PC-9 (cell line): Measurements from ENCODE around the gene ZNF792. TPM values are rescaled to one million over a fixed set of nuclear protein-coding genes. Genes with fewer than 3 reads are reported as not detected.
"Not testable (repeated sequence)": the region's sequence is repeated elsewhere in the genome, so short reads cannot be mapped to it uniquely, and the experiment has no call there.

Source experiments
- BruUV-seq: library from RNA; stranded (reverse); fragments of 400-500 nt; replicated peaks from 2 replicates; lab custom pipeline; 2021; lab: Mats Ljungman, UMichigan
- CTCF ChIA-PET: fragments of 300-600 bp; sonication (Branson Sonifier 250); formaldehyde crosslinking; loops from one replicate; lab custom pipeline; 2022; ENCODE audit warnings: antibody characterized with exemption; lab: Charles Lee
- POLR2A ChIA-PET: fragments of 300-600 bp; sonication (Branson Sonifier 250); formaldehyde crosslinking; loops from one replicate; lab custom pipeline; 2022; ENCODE audit warnings: antibody characterized with exemption; ENCODE audit not compliant: unreplicated experiment; lab: Charles Lee
- DNase-seq, 2 experiments: peaks; one replicate each; pipeline versions ENCODE4 v3.0.0 to v3.0.0-alpha.2; 2015 to 2022; ENCODE audit warnings: mixed read lengths in 1 of 2
- H2AFZ ChIP-seq: fragments of 200-600 bp; sonication (generic); 2 replicates; pipeline ENCODE4 v1.8.1; 2017; ENCODE audit warnings: antibody characterized with exemption
- H3F3A ChIP-seq: fragments of 200-600 bp; sonication (generic); 2 replicates; pipeline ENCODE4 v1.8.1; 2017; ENCODE audit warnings: antibody characterized with exemption, mild to moderate bottlenecking, low read depth; ENCODE audit not compliant: insufficient read depth
- H3K27ac ChIP-seq: fragments of 200-600 bp; sonication (generic); 2 replicates; pipeline ENCODE4 v1.6.1; 2016; ENCODE audit warnings: mixed run types
- H3K27me3 ChIP-seq: fragments of 200-600 bp; sonication (generic); 2 replicates; pipeline ENCODE4 v1.6.1; 2016; ENCODE audit warnings: low read depth, mixed run types; ENCODE audit not compliant: insufficient read depth
- H3K36me3 ChIP-seq: fragments of 200-600 bp; sonication (generic); 2 replicates; pipeline ENCODE4 v1.6.1; 2016; ENCODE audit warnings: low read depth, mixed run types
- H3K4me1 ChIP-seq: fragments of 200-600 bp; sonication (generic); replicated peaks from 2 replicates; pipeline ENCODE4 v1.6.1; 2016; ENCODE audit warnings: mixed run types; ENCODE audit not compliant: insufficient read depth
- H3K4me2 ChIP-seq: fragments of 200-600 bp; sonication (generic); 2 replicates; pipeline ENCODE4 v1.6.1; 2017; ENCODE audit warnings: mixed run types
- H3K4me3 ChIP-seq: fragments of 200-600 bp; sonication (generic); 2 replicates; pipeline ENCODE4 v1.6.1; 2016; ENCODE audit warnings: mixed run types
- H3K79me2 ChIP-seq: fragments of 200-600 bp; sonication (generic); 2 replicates; pipeline ENCODE4 v1.6.1; 2017; ENCODE audit warnings: low read depth, mixed run types
- H3K9me2 ChIP-seq: fragments of 200-600 bp; sonication (generic); 2 replicates; pipeline ENCODE4 v1.8.1; 2017; ENCODE audit warnings: mild to moderate bottlenecking; ENCODE audit not compliant: insufficient read depth
- H3K9me3 ChIP-seq: fragments of 200-600 bp; sonication (generic); 2 replicates; pipeline ENCODE4 v1.8.1; 2016; ENCODE audit warnings: low read depth; ENCODE audit not compliant: insufficient read depth
- H4K20me1 ChIP-seq: fragments of 200-600 bp; sonication (generic); 2 replicates; pipeline ENCODE4 v1.8.1; 2017; ENCODE audit not compliant: insufficient read depth
- EZH2 ChIP-seq: fragments of 200-600 bp; sonication (generic); IDR thresholded peaks from 2 replicates; pipeline ENCODE4 v1.8.0; 2017; ENCODE audit warnings: antibody characterized with exemption, low read depth
- intact Hi-C: fragments of 100-400 bp; cut with micrococcal nuclease; formaldehyde crosslinking; loops from one replicate; pipeline ENCODE4 v1.10.0; 2022; ENCODE audit not compliant: unreplicated experiment
- total RNA-seq: library from RNA; stranded (reverse); gene quantifications from 2 replicates; pipeline ENCODE4 v1.2.3, GENCODE V29; 2021
- TF ChIP-seq, protein P1 (sequence below): fragments of 200-600 bp; sonication (generic); conservative IDR thresholded peaks from 2 replicates; pipeline ENCODE4 v1.6.1; 2017; ENCODE audit warnings: mixed run types, antibody characterized with exemption, mild to moderate bottlenecking, moderate library complexity

Gene ZNF792
- total RNA-seq, 1 experiment from 2014 or later, result 3.5 TPM

DNA sequence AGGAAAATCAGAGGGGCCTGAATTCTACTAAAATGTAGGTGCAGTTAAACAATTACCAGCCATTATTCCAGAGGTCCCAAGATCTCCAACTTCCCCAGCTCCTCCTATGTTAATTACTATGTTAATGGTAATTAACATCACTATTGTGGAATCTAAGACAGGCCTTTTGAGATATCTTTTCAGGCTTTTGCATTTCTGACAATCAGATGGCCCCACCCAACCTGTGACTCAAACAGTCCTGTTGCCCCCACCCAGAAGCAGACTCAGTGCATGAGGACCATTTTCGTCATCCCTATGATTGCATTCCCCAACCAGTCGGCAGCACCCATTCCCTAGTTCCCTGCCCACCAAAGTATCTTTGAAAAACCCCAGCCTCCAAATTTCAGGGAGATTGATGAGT, 45.8 kb downstream of the ZNF792 start:
- Histone ChIP-seq H3K79me2 (no peaks in the 10 kb centered on the region), H3K27ac (no peak overlapping the region), H3K4me2 (no peak overlapping the region), H3K4me3 (no peak overlapping the region), H3K36me3 (no peaks in the 10 kb centered on the region), H2AFZ (no peak overlapping the region), H4K20me1 (no peaks in the 10 kb centered on the region), H3F3A (no peaks in the 10 kb centered on the region), H3K9me2 (no peaks in the 10 kb centered on the region), H3K27me3 (peaks cover 2% of the 10 kb centered on the region; the same call in 1 of the 2 replicates), H3K9me3 (peaks cover 5% of the 10 kb centered on the region; the same call in 1 of the 2 replicates), H3K4me1 (no peaks in the 10 kb centered on the region)
- TF ChIP-seq, protein P1, sequence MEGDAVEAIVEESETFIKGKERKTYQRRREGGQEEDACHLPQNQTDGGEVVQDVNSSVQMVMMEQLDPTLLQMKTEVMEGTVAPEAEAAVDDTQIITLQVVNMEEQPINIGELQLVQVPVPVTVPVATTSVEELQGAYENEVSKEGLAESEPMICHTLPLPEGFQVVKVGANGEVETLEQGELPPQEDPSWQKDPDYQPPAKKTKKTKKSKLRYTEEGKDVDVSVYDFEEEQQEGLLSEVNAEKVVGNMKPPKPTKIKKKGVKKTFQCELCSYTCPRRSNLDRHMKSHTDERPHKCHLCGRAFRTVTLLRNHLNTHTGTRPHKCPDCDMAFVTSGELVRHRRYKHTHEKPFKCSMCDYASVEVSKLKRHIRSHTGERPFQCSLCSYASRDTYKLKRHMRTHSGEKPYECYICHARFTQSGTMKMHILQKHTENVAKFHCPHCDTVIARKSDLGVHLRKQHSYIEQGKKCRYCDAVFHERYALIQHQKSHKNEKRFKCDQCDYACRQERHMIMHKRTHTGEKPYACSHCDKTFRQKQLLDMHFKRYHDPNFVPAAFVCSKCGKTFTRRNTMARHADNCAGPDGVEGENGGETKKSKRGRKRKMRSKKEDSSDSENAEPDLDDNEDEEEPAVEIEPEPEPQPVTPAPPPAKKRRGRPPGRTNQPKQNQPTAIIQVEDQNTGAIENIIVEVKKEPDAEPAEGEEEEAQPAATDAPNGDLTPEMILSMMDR, result no peak
- TF ChIP-seq EZH2, result no peak
- CTCF ChIA-PET, result no interaction called here
- intact Hi-C loops, result no loop called here
- BruUV-seq, result no TSS peak
- no peak for DNase-seq
- POLR2A ChIA-PET, result no interaction called here

DNA sequence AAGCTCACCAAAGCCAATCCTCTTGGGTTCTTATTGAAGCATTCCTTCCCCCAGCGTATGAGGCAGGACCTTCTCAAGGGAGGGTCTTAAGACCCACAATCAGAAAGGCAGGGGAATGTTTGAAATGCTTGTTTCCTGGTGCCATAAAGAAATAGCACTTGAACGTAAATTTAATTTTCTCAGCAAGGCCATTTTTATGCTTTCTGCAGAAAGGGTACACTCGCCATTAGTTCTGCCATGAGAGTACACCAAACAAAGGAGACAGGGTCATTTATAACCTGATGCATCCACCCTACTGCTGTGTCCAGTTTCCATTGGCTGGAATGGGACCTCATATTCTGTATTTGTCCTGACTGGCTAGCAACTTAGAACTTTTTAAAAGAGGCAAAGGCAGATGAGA, 46.9 kb downstream of the ZNF792 start:
- H3K4me3 ChIP-seq, H3K36me3 ChIP-seq, BruUV-seq, H2AFZ ChIP-seq, CTCF ChIA-PET, POLR2A ChIA-PET, H3K27ac ChIP-seq, H4K20me1 ChIP-seq, DNase-seq, H3K9me2 ChIP-seq, H3F3A ChIP-seq, H3K27me3 ChIP-seq, H3K79me2 ChIP-seq, H3K4me2 ChIP-seq, H3K9me3 ChIP-seq, intact Hi-C loops, H3K4me1 ChIP-seq: not testable (repeated sequence)

- TF ChIP-seq EZH2, result no peak
- TF ChIP-seq, protein P1, result no peak
- Histone ChIP-seq H3K9me3 (0 out of 2 replicates have a peak, but pooled peaks cover 3% of the 10 kb centered on the region), H3K4me1 (no peaks in the 10 kb centered on the region), H3K36me3 (no peaks in the 10 kb centered on the region), H2AFZ (no peak overlapping the region), H3K4me2 (no peak overlapping the region), H3K9me2 (no peaks in the 10 kb centered on the region), H3K4me3 (no peak overlapping the region), H3F3A (no peaks in the 10 kb centered on the region), H3K79me2 (no peaks in the 10 kb centered on the region), H3K27me3 (peaks cover 24% of the 10 kb centered on the region), H4K20me1 (no peaks in the 10 kb centered on the region), H3K27ac (no peak overlapping the region)
- intact Hi-C loops, result no loop called here
- ChIA-PET CTCF (no interaction called here), POLR2A (no interaction called here)
- no peak for DNase-seq
- BruUV-seq, result no TSS peak
Measured at GRCh38 chr19:34910770-34911169, 53.3 kb downstream of the ZNF792 start.

Other genes with a start within 250 kb of the ZNF792 start
- 2.6 and 4.7 TPM in 2 replicates for gene ZNF181, start 230.0 kb downstream of the ZNF792 start, total RNA-seq
- 9.2 and 12.4 TPM in 2 replicates for gene ZNF599, start 191.0 kb downstream of the ZNF792 start, total RNA-seq
- gene ZNF30, start 37.3 kb downstream of the ZNF792 start, total RNA-seq, result 1.3 and 1.9 TPM in 2 replicates
- gene GRAMD1A, start 36.1 kb upstream of the ZNF792 start, total RNA-seq, result 62.7 and 105 TPM in 2 replicates
- gene SCN1B, start 66.2 kb upstream of the ZNF792 start, total RNA-seq, result 2.4 and 3.0 TPM in 2 replicates
- 12.3 and 19.2 TPM in 2 replicates for gene HPN, start 77.5 kb upstream of the ZNF792 start, total RNA-seq
- 240 and 287 TPM in 2 replicates for gene FXYD3, start 151.6 kb upstream of the ZNF792 start, total RNA-seq
- 1.2 and 1.3 TPM in 2 replicates for gene LGI4, start 170.8 kb upstream of the ZNF792 start, total RNA-seq
- not detected in 2 replicates for gene FXYD1, start 174.6 kb upstream of the ZNF792 start, total RNA-seq
- not detected in 2 replicates for gene FXYD7, start 179.0 kb upstream of the ZNF792 start, total RNA-seq
- gene FXYD5, start 190.5 kb upstream of the ZNF792 start, total RNA-seq, result 137 and 181 TPM in 2 replicates